NCI-H1092 (cell line): Measurements from ENCODE around the gene CYP39A1.
"Not testable (repeated sequence)": the region's sequence is repeated elsewhere in the genome, so short reads cannot be mapped to it uniquely, and the experiment has no call there.

Experiments
- DNase-seq: peaks from one replicate; lab custom pipeline; 2025; lab: John Stamatoyannopoulos, UW

Gene CYP39A1

GRCh38 chr6:46648869-46649492 lies 3.6 kb downstream of the CYP39A1 start:
- no peak for DNase-seq

DNA sequence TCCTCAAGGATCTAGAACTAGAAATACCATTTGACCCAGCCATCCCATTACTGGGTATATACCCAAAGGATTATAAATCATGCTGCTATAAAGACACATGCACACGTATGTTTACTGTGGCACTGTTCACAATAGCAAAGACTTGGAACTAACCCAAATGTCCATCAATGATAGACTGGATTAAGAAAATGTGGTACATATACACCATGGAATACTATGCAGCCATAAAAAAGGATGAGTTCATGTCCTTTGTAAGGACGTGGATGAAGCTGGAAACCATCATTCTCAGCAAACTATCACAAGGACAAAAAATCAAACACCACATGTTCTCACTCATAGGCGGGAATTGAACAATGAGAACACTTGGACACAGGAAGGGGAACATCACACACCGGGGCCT lies 4.5 kb downstream of the CYP39A1 start:
- DNase-seq = not testable (repeated sequence)

GRCh38 chr6:46645265-46645664 lies 7.4 kb downstream of the CYP39A1 start:
- no peak for DNase-seq

DNA sequence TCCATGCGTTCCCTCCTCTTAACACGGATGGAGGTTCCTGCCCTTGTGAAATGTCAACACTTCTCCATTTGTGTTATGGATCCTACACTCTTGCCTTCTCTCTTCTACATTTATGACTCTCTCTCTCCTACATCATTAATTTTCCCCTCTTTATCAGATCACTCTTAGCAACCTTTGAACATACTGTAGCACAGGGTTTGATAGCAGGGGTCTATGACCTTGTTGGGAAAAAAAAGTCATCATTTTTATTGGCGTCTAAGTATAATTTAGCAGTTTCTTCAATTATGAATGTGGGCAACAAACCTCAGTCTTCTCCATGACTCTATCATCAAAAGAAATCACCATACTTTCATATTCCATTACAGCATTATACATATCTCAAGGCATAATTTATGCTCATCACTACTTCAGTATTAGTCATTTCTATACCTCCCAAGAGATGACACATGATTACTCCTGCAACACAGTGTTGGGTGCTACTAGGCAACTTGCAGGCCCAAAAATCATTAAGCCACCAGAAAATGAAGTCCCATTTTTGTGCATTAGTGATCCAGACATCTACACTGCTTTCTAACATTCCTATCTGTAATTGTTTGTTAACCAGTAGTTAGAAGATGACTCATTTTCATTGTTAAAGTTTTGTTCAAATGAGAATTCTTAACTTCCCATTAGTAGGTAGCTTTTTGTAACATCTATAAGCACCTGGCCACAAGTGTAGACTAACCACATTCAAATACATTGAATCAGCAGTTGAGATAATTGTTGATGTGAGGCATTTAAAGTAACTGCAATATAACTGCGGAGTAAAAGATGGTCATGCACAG lies 9.5 kb downstream of the CYP39A1 start:
- no peak for DNase-seq

DNA sequence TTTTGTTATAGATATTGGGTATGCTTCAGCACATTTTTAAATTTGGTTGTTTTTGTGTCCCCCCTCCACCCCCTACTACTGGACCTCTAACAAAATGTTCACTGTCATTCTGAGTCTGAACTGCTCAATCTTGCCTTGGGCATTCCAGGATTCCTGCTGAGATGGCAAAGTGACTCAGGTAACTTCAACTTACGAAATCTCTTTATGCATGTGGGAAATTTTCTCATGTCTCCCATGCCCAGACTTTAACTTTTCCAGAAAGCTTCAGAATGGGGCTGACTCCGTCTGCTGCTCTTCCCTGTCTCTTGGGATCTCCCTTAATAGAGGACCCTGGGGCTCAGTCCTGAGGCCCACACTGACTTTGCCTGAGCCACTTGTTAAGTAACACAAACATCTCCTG lies 14.0 kb downstream of the CYP39A1 start:
- no peak for DNase-seq

DNA sequence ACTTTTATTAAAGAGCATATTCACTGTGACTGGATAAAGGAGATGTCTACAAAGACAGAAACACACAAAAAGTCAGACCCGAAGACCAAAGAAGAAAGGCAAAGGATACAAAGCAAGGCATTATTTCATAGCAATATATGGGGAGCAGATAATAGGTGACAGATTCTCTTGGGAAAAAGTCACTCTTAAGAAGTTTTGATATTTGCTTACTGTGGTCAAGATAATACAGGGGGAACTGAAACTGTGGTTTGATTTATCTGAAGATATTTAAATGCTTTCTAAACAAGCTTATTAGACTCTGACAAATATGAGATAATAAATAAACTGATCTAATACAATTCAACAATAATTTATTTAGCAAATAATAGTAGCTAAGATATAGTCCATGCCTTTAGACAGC lies 14.7 kb downstream of the CYP39A1 start:
- DNase-seq = no peak

DNA sequence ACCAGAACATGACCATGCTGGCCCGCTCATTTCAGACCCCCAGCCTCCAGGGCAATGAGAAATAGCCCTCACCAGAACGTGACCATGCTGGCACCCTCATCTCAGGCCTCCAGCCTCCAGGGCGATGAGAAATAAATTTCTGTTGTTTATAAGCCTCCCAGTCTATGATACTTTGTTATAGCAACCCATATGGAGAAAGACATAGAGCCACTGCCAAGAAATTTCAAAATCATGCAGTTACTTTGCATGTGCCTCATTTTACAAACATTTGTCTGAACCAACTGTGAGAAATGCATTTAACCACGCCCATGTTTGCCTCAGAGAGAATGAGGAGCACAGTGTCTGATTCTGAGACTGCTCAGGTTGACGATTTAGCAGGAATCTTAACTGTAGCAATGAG lies 15.5 kb downstream of the CYP39A1 start:
- no peak for DNase-seq

- no peak for DNase-seq
Measured at GRCh38 chr6:46635462-46635861, 17.2 kb downstream of the CYP39A1 start.

GRCh38 chr6:46632053-46632452 lies 20.6 kb downstream of the CYP39A1 start:
- DNase-seq = no peak

DNA sequence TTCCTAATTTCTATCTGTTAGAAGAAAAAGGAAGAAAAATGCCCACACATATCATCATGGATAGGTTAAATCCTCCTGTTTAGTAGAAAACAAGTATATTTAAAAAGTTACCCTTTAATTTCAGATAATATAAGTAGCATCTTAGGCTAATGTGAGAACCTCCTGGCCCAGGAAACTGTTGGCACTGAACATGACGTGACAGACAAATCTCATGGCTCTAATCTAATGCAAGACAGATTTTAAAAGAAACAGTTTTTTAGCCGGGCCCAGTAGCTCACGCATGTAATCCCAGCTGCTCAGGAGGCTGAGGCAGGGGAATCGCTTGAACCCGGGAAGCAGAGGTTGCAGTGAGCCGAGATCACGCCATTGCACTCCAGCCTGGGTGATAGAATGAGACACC lies 22.9 kb downstream of the CYP39A1 start:
- no peak for DNase-seq

DNA sequence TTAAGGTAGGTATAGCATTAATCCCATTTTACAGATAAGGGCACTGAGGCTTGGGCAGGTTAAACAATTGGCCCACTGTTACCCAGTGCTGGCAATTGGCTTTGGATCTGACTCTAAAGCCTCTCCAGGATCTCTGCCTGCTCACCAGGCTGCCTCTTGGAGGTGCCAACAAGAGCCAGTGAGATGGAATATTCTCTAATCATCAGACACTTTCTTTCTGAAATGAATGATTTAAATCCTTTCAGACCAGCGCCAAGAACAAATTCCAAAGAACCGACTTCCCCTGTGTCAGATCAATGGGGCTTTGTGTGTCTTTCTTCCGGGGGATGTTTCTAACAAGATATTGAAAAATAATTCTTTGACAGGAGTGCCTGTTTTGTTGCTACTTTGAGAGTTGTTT lies 23.6 kb downstream of the CYP39A1 start:
- no peak for DNase-seq

GRCh38 chr6:46628498-46628897 lies 24.1 kb downstream of the CYP39A1 start:
- no peak for DNase-seq

DNA sequence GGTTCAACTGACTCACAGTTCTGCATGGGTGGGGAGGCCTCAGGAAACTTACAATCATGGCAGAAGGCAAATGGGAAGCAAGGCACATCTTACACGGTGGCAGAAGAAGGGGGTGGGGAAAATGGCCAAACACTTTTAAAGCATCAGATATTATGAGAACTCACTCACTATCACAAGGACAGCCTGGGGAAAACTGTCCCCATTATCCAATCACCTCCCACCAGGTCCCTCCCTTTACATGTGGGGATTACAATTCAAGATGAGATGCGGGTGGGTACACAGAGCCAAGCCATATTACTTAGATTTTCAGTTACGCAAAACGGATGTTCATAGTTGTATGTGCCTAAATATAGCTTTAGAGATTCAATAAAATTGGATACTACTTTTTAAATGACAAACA lies 25.6 kb downstream of the CYP39A1 start:
- DNase-seq = no peak

GRCh38 chr6:46626228-46626909 lies 26.2 kb downstream of the CYP39A1 start:
- no peak for DNase-seq

GRCh38 chr6:46618726-46619125 lies 33.9 kb downstream of the CYP39A1 start:
- DNase-seq = no peak

DNA sequence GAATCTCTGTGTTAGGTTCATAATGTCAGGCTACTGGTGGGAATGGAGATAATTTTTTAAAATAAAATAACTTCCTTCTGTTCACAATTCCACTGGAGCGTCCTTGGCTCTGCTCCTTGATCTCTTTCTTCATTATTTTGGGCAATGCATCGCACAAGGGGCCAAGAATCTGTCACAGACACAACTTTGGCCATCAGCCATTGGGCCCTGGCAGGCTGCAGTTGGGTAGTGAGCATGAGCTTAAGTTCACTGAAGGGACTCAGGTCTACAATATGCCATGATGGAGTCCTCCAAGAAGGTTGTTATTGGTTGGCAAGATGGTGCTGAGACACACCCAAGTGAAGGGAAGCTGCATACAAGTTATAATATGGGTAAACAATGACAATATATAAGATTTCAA lies 40.0 kb downstream of the CYP39A1 start:
- no peak for DNase-seq

DNA sequence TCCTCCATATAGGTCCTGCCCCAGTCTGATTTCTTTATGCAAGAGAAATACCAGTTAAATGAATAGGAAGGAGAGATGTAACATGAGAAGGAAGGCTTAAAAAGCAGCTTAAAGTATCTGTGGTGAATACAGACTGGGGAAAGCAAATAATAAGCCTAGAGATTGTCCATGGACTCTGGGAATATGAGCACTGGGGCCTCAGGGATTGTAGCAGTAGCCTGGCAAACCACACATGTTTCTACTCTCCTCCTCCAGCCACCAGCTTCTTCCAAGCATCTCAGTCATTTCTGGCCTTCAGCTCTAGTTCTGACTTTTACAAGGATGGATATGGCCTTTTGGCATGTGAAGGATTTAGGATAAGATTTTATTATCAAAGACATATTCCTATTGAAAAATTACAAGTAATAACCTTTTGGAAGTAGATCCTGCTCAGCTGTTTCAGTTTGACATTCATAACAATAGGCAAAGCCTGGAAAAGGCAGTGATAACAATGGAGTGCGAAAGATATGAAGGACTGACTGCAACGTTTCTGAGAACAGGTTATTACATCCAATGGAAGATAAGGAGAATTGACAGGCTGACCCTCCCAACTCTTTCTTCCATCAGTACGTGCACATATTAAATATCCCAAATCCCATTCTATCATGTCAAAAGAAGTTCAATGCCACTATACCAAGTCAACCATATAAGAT lies 41.6 kb downstream of the CYP39A1 start:
- no peak for DNase-seq

DNA sequence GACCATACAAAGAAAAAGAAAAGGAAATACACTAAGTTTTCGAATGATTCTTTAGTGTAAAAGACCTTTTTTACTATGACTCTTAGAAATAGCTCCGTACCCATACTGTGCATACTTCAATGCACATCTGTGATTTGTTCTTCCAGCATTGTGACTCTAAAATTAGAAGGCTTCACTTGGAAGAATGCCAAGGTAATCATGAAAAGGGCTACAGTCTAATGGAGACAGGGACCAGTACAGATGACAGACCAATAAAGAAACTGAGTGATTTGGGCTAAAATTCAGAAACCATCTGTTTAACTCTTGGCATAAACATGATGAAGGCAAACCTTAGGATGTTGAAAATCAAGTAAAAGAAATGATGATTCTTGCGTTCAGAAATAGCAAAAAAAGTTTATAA lies 46.3 kb downstream of the CYP39A1 start:
- no peak for DNase-seq

- DNase-seq = no peak
Measured at GRCh38 chr6:46605091-46605797, 47.4 kb downstream of the CYP39A1 start.

GRCh38 chr6:46598215-46598614 lies 54.4 kb downstream of the CYP39A1 start:
- no peak for DNase-seq

DNA sequence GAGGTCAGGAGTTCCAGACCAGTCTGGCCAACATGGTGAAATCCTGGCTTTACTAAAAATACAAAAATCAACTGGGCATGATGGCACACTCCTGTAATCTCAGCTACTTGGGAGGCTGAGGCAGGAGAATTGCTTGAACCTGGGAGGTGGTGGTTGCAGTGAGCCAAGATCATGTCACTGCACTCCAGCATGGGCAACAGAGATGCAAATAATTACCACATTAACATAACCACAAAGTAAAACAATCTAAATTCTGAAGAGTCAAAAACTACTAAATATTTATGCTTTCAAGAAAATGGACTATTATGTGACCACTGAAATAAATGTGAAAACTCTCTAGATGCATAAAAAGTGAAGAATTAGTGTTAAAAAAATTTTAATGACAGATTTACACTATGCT lies 59.9 kb downstream of the CYP39A1 start:
- DNase-seq = no peak

DNA sequence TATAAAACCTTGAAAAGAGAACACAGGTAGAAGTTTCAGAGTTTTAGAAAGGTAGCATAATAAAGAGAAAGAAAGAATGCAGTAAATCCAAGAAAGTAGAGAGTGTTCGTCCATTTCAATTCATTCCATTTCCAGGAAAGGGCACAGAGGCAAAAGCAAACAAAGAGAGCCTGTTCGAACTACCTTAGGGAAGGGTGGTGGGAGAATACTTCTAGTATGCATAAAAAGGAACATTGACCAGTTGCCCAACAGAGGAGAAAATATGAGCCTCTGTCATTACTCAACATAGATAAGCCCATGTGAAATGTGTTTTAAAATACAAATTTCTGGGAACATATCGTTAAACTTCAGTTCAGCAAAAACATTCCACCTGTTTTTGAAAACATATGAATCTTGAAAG lies 60.6 kb downstream of the CYP39A1 start:
- DNase-seq = no peak
